ENCODE measurements around the gene PTPN1. TPM values are rescaled to one million over a fixed set of nuclear protein-coding genes. Genes with fewer than 3 reads are reported as not detected.

PTPN1 gene
- total and polyA plus RNA-seq, 2 of the 13 experiments (the other 11 are each of a cell fraction or from before 2014, with no cell fraction given) = 17.7 to 37.2 TPM

GRCh38 chr20:50509923-50510705 lies at the start of gene PTPN1 (continued):
- TF ChIP-seq TRIM22 (IDR thresholded peaks at IDR 0.05) = no peak
- TF ChIP-seq TERF1 (CRISPR knock-in tag; IDR thresholded peaks at IDR 0.05) = no peak; the same call in 1 of the 2 replicates
- TF ChIP-seq BRCA1 (CRISPR knock-in tag; IDR thresholded peaks at IDR 0.05) = peak; percentile 98
- peak; percentile 96; the same call in 1 of the 2 replicates for TF ChIP-seq KAT7 (CRISPR knock-in tag; IDR thresholded peaks at IDR 0.05; ENCODE audit: borderline replicate concordance)
- peak; percentile 57; the same call in 1 of the 2 replicates for TF ChIP-seq ISL2 (CRISPR knock-in tag; IDR thresholded peaks at IDR 0.05)
- peak; percentile 52 for TF ChIP-seq IKZF4 (CRISPR knock-in tag; IDR thresholded peaks at IDR 0.05; ENCODE audit: borderline replicate concordance, low read depth, not compliant biosample characterization)
- TF ChIP-seq AGO1 (IDR thresholded peaks at IDR 0.05; ENCODE audit: low read depth, low read length, poor library complexity, severe bottlenecking) = peak; percentile 74
- TF ChIP-seq ZNF556 (CRISPR knock-in tag; IDR thresholded peaks at IDR 0.05; ENCODE audit: borderline replicate concordance) = 0 out of 2 replicates have a peak, but pooled peaks have one; percentile 13
- TF ChIP-seq IRX3 (CRISPR knock-in tag; IDR thresholded peaks at IDR 0.05; ENCODE audit: borderline replicate concordance, low read depth) = peak; percentile 11
- TF ChIP-seq ATF2 (CRISPR knock-in tag; IDR thresholded peaks at IDR 0.05) = peak; percentile 58; the same call in 1 of the 2 replicates
- peak; percentile 99 for TF ChIP-seq RFX3 (CRISPR knock-in tag; IDR thresholded peaks at IDR 0.05)
- no peak for TF ChIP-seq PAF1 (CRISPR knock-in tag; IDR thresholded peaks at IDR 0.05)
- TF ChIP-seq ZNF513 (CRISPR knock-in tag; conservative IDR thresholded peaks at IDR 0.05) = no peak
- peak; percentile 82; the same call in 1 of the 2 replicates for TF ChIP-seq ZNF619 (CRISPR knock-in tag; IDR thresholded peaks at IDR 0.05)
- peak; percentile 88 for TF ChIP-seq JARID2 (CRISPR knock-in tag; IDR thresholded peaks at IDR 0.05; ENCODE audit: insufficient replicate concordance)
- no peak for TF ChIP-seq CSRNP2 (CRISPR knock-in tag; conservative IDR thresholded peaks at IDR 0.05; ENCODE audit: low read depth)
- peak; percentile 78; the same call in 1 of the 2 replicates for TF ChIP-seq ZNF891 (CRISPR knock-in tag; IDR thresholded peaks at IDR 0.05)
